Right lobe of liver (tissue), 4 donors: ENCODE measurements around the gene DTD2.

Experiments
- CTCF ChIP-seq, 4 donors: fragments of 200-600 bp in 3 of 4; fragments of 450-650 bp in 1 of 4; IDR thresholded peaks; one replicate each; pipeline versions ENCODE4 v1.5.1 to v1.8.0; 2016 to 2022; ENCODE audit warnings: antibody characterized with exemption in 4 of 4, mild to moderate bottlenecking in 2 of 4
- POLR2A ChIP-seq: fragments of 450-650 bp; IDR thresholded peaks from one replicate; pipeline ENCODE4 v1.6.1; 2017; ENCODE audit warnings: antibody characterized with exemption, mild to moderate bottlenecking
- donor health status: DM: no; HTN: no; CAD: no.
- donor health status: DM: no; HTN: no; CAD: no.
- donor health status: DM: no; HTN: yes; CAD: no.

GRCh38 chr14:31426663-31427062 is 30.6 kb downstream of the DTD2 start:
- TF ChIP-seq CTCF (IDR thresholded peaks at IDR 0.05) (no peak), POLR2A (no peak)
